ENCODE data around the gene MEIS2.

MEIS2 gene

DNA sequence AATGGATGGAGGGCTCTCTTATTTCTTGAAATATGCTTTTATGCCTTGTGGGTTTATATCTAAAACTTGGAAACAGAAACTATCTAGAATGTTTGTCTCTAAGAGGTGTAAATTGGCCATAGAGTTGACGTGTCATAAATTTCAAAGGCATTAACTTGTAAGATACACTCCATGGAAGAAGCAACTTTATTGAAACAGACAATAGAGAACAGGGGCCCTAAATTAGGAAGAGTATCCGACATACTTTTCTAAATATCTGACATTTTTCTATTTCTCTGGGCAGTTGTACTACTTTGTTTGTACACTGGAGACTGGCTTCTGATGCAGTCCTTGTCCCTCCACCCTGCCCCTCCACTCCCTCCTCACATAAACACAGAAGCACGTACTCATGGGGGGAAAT, 50.0 kb downstream of the MEIS2 start:
- Histone ChIP-seq H3K27me3 (replicated peaks; ENCODE audit: control insufficient read depth, insufficient read depth, low read length) (no peaks in the 10 kb centered on the region), H3K4me3 (replicated peaks; ENCODE audit: low read depth, low read length) (no peak overlapping the region), H3K36me3 (ENCODE audit: control insufficient read depth, insufficient read depth, low read length) (peaks cover 1% of the 10 kb centered on the region; the same call in 1 of the 2 replicates)
- TF ChIP-seq CTCF (IDR thresholded peaks at IDR 0.05; ENCODE audit: insufficient read depth, low read length, poor library complexity, severe bottlenecking) = no peak
- DNase-seq (ENCODE audit: extremely low read depth, insufficient read length) = no peak

GRCh38 chr15:37046876-37047614, 53.3 kb downstream of the MEIS2 start:
- no peaks in the 10 kb centered on the region; the same call in 1 of the 2 replicates for H3K36me3 ChIP-seq (ENCODE audit: control insufficient read depth, insufficient read depth, low read length)

GRCh38 chr15:37045859-37046740, 54.2 kb downstream of the MEIS2 start:
- TF ChIP-seq CTCF (IDR thresholded peaks at IDR 0.05; ENCODE audit: insufficient read depth, low read length, poor library complexity, severe bottlenecking) = no peak
- Histone ChIP-seq H3K36me3 (ENCODE audit: control insufficient read depth, insufficient read depth, low read length) (no peaks in the 10 kb centered on the region; the same call in 1 of the 2 replicates), H3K27me3 (replicated peaks; ENCODE audit: control insufficient read depth, insufficient read depth, low read length) (no peaks in the 10 kb centered on the region), H3K4me3 (replicated peaks; ENCODE audit: low read depth, low read length) (no peak overlapping the region)
- DNase-seq (ENCODE audit: extremely low read depth, insufficient read length) = no peak

More at GRCh38 chr15:37046876-37047614, 53.3 kb downstream of the MEIS2 start:
- no peaks in the 10 kb centered on the region for H3K27me3 ChIP-seq (replicated peaks; ENCODE audit: control insufficient read depth, insufficient read depth, low read length)
- no peak overlapping the region for H3K4me3 ChIP-seq (replicated peaks; ENCODE audit: low read depth, low read length)
- no peak for TF ChIP-seq CTCF (IDR thresholded peaks at IDR 0.05; ENCODE audit: insufficient read depth, low read length, poor library complexity, severe bottlenecking)
- no peak for DNase-seq (ENCODE audit: extremely low read depth, insufficient read length)

GRCh38 chr15:37044915-37045648, 55.3 kb downstream of the MEIS2 start:
- Histone ChIP-seq H3K36me3 (ENCODE audit: control insufficient read depth, insufficient read depth, low read length) (peaks cover 3% of the 10 kb centered on the region), H3K27me3 (replicated peaks; ENCODE audit: control insufficient read depth, insufficient read depth, low read length) (no peaks in the 10 kb centered on the region), H3K4me3 (replicated peaks; ENCODE audit: low read depth, low read length) (no peak overlapping the region)
- TF ChIP-seq CTCF (IDR thresholded peaks at IDR 0.05; ENCODE audit: insufficient read depth, low read length, poor library complexity, severe bottlenecking) = no peak
- no peak for DNase-seq (ENCODE audit: extremely low read depth, insufficient read length)

DNA sequence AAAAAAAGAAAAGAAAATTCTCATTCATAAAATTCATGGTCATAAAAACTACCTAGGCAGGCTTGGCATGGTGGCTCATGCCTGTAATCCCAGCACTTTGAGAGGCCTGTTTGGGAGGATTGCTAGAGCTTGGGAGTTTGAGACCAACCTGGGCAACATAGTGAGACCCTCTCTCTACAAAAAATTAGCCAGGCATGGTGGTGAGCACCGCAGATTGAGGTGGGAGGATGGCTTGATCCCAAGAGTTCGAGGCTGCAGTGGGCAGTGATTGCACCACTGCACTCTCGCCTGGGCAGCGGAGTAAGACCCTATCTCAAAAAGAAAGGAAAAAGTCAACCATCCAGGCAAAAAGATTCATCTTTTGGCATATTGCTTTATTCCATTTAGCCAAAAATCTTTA, 58.5 kb downstream of the MEIS2 start:
- H3K4me3 ChIP-seq (replicated peaks; ENCODE audit: low read depth, low read length) = no peak overlapping the region
- TF ChIP-seq CTCF (IDR thresholded peaks at IDR 0.05; ENCODE audit: insufficient read depth, low read length, poor library complexity, severe bottlenecking) = no peak
- peaks cover 3% of the 10 kb centered on the region for H3K36me3 ChIP-seq (ENCODE audit: control insufficient read depth, insufficient read depth, low read length)
- no peak for DNase-seq (ENCODE audit: extremely low read depth, insufficient read length)
- H3K27me3 ChIP-seq (replicated peaks; ENCODE audit: control insufficient read depth, insufficient read depth, low read length) = no peaks in the 10 kb centered on the region

Data from GM06990 (cell line).